GM18498 (cell line): Measurements from ENCODE around the gene ZC2HC1C.

Experiments
- ATAC-seq: cut with Tn5 transposase; IDR thresholded peaks from one replicate; pipeline ENCODE4 v1.9.1; 2021; ENCODE audit warnings: mild to moderate bottlenecking, moderate library complexity; ENCODE audit not compliant: unreplicated experiment

The ZC2HC1C gene, protein sequence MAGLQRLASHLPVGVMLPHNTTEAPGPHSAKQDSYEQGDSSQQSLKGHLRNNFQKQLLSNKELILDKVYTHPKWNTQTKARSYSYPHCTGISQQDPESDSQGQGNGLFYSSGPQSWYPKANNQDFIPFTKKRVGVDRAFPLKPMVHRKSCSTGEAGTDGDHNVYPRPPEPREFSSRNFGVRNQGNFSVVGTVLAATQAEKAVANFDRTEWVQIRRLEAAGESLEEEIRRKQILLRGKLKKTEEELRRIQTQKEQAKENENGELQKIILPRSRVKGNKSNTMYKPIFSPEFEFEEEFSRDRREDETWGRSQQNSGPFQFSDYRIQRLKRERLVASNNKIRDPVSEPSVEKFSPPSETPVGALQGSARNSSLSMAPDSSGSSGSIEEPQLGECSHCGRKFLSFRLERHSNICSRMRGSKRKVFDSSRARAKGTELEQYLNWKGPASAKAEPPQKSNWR

DNA sequence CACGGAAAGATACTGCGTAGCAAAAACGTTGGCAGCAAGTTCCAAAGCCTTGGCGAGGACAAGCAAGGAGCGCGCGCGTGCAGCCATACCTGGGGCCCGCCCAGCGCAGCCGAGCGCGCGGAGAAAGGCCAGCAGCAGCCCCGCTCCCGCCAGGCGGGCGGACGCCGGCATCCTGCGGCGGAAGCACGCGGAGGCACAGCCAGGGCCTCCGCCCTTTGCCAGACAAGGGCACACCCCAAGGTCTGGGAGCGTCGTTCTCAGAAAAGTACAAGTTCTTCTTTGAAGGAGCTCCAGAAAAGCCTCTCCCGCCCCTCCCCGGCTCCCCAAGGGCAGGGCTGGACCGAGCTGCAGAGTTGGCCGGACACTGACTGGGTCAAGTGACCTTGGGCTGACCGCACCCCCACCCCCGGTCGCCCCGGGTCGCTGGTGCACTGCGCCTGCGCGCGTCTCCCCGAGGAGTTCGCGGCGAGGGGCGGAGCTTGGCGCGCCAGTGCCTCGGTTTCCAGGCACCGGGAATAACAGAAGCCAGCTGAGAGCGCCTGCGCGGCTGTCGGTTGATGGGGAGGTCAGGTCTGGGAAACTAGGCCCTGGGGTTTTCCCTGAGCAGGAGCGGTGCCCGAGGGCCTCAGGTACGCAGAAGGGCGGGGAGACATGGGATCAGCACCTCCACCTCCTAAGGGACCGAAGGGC lies at the start of gene ZC2HC1C:
Gene ZC2HC1C, plus strand, starts transcription at position 521 of the 690 bp plus-strand sequence. CDS start 933 bp downstream, outside the sequence.
- peak; percentile 69 for ATAC-seq

DNA sequence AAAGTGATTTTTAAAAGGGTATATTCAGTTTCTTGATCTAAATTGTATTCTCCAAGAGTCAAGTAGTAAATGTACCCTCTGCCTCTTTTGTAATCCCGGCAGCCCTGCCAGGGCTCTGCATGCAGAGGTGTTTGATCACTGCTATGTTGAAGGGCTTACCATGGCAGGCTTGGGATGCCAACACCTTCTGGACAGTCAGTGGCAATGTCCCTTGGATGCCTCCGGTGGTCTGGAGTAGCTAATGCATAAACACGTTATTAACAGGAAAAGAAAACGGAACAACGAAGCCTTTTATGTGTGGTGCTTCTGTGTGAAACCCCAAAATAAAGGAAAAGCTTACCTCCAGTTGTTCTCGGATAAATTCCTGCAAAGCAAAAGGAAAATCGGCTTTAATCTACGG lies 46.8 kb upstream of the ZC2HC1C start:
- ATAC-seq = no peak

DNA sequence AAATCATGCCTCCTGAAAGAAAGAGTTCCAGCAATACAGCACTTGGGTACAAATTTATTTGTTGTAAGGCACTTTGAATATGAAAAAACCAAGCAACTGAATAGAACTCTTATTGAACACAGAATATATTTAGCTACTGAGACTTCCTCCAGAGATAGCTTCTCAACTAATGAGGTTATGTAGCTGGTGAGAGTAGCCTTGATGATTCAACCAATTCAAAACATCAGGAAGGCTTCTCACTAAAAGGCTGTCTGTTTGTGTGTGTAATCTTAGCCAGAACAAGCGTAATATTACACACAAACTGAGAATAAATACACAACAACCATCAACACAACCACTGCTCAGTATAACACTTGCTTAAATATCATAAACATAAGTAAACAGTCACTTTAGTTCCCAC lies 46.3 kb upstream of the ZC2HC1C start:
- no peak for ATAC-seq

DNA sequence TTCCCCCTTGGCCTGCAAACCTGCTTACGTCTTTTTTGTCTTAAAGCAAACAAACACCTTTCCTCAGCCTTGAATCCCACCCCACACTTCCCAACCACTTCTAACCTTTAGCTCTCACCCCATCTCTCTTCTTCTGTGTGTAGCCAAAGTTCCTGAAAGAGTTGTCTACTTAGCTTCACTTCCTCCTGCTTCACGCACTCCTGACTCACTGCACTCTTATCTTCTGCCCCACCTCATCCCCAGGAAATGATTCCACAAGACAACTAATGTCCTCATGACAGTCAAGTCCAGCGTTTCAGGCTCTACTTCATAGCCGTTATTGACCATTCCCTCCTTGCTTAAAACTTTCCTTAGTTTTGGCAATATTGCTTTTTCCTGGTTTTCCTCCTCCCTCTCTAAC lies 44.4 kb upstream of the ZC2HC1C start:
- no peak for ATAC-seq

DNA sequence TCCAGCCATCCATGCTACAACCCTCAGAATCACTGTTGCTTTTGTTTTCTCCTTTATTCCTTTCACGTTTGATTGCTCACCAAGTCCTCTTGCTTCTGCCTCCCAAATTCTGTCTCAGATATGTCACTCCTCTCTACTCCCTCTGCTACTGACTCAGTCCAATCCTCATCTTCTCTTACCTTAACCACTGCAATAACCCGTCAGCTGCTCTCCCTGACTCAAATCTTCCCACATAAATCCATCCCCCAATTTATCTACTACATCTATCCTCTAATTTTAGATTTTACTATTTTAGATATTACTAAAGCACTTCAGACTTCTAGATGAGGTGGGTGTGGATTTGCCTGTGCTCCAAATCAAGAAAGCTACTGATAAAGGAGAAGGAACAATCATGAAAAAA lies 43.6 kb upstream of the ZC2HC1C start:
- ATAC-seq = no peak

DNA sequence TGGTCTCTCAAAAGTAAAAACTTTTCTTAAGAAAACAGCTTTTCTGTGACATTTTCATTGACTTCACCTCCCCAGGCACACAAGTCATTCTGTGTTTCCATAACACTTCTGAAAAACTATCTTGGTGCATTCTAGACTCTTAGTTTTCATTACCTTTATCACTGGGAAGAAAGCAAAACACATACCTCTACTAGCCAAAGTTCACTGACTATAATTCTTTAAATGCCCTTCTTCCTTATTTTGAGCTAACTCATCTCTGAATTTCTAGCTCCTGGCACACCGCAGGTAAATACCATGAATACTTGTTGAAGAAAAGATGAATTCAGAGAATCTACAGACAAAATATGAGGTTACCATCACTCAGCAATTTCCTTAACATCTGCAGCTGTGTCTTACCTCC lies 39.3 kb upstream of the ZC2HC1C start:
- ATAC-seq = no peak

DNA sequence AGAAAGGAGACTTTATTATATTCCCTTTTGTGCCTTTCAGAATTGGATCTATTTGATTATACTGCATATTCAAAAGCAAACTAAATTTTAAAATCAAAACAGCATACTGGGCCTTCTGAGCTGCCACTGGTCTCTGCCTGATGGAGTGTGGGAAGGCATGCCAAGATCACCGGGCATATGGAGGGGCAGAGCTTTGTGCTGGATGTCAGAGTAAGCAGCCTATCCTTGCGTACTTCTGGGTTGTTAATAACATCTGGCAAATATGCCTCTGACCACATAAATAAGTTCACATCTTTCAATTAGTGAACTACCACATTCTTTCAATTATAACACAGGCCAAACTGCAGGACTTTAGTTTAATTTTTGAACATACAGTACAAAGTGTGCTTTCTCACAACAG lies 36.5 kb upstream of the ZC2HC1C start:
- ATAC-seq = no peak

DNA sequence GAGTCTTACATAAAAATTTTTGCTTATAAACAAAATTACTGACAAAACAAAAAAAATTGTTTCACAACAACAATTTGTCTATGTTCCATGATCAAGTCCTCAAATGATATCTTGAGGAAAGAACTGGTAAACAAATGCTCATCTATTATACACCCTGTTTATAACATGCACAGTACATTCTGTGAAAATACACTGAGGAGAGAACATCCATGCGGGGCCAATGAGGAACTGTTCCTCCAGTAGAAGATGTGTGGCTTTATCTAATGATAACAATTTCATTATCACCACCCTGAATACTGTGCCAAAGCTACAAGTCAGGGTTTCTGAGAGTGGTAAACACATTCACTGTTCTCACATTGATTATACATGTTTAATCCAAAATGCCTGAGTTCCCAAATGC lies 28.9 kb upstream of the ZC2HC1C start:
- ATAC-seq = no peak

DNA sequence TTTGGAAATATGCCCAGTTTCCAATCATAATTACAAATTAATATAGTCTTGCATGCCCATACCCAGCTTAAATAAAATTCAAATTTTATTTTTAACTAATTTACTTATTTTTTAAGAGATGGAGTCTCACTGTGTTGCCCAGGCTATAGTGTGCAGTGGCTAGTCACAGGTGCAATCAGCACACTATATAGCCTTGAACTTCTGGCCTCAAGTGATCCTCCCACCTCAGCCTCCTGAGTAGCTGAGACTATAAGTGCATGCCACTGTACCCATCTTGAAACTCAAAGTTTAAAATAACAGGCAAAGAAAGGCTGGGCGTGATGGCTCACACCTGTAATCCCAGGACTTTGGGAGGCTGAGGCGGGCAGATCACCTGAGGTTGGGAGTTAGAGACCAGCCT lies 28.5 kb upstream of the ZC2HC1C start:
- ATAC-seq = no peak

DNA sequence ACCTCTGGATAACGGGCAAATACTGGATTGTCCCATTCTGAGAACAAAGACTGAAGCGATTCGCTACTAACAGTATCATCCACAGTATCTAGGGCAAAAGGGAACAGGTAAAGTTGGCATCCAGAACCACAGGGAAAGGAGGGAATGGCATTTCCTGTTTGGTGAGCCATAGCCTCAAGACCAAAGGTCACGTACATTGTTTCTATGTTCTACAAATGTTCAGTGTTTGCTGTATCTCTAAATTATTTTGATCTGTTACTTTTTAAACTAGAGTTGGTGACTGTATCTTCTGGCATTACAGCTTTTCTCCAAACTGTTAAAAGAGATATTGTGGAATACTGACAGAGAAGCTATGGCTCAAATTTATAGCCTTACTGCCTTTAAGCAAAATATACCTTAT lies 27.8 kb upstream of the ZC2HC1C start:
- ATAC-seq = no peak

DNA sequence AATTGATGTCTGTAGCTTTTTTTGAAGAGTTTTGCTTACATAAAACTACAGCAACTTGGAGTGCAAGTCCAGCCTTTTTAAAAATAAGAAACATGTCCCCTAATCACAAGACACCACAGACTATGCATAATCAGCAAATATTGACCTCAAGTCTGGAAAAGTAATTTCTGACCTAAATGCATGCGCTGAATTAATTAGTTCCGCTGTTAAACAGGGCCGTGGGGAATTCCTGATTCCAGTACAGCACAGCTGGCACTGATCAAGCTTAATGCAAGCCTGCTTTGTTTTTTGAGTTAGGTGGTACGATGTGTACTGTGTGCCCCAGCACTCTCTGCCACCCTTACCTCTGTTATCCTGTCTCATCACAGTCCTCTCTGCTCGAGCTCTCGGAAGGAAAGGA lies 27.4 kb upstream of the ZC2HC1C start:
- ATAC-seq = no peak

DNA sequence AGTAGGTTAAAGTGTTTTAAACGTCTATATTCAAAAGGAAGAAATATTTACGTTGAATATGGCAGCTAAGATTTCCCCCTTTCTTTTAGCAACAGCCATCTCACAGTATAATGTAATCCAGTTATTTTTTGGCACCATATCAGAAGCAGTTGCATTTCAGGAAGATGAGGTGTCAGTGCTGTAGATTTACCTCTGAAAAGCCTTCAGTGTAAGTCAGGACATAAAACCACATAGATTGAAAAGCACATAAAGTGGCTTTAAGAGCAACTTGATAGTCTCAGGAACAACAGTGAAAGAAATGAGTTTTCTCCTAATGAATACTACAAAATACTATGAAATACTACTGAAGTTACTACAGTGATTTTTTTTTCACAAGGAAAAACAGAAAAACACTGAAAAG lies 25.1 kb upstream of the ZC2HC1C start:
- ATAC-seq = no peak

DNA sequence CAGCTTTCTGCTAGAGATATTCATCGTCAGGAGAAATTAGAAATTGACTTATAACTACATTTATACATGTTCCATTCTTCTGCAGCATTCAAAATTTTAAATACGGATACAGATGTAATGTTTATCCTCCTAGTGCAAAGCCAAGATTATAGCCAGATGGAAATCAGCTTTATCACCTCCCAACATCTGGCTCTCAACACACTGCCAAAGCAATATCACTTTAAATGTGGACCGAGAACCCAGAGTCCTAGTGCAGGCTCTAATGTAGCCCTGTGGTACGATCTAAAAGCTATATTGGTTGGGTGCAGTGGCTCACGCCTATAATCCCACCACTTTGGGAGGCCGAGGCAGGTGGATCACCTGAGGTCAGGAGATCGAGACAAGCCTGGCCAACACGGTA lies 24.7 kb upstream of the ZC2HC1C start:
- ATAC-seq = no peak

DNA sequence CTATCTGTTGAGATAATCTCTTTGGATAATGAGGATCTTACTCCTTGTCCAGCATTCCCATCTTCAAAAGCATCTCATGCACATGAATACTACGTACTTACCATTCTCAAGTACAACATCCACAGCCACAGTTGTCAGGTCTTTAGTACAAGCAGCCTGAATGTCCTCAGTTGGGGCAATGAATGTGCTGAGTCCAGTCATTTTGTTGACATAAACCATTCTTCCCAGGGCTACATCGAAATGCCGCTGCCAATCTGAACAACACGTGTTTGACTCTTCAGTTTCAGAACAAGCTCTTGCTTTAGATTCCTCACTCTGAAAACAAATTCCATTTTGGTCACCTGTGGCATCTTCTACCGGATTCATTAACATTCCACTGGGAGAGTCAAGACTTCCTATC lies 23.2 kb upstream of the ZC2HC1C start:
- ATAC-seq = no peak

DNA sequence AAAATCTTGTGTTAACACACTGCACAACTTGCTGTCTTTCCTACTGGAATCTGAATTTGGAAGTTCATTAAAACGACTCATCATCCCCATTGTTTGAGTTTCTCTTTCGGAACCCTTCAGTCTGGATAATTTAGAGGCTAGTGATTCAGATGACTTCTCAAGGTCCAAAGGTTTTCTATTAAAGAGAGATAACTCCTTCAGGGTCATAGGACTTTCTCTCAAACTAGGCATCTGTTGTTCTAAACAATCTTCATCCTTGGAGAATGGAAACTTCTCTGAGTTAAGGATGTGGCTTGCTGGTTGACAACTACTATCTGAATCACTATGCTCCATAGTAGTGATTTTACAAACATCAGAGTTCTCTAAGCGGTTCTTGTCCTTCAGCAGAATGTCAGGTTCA lies 22.5 kb upstream of the ZC2HC1C start:
- no peak for ATAC-seq

DNA sequence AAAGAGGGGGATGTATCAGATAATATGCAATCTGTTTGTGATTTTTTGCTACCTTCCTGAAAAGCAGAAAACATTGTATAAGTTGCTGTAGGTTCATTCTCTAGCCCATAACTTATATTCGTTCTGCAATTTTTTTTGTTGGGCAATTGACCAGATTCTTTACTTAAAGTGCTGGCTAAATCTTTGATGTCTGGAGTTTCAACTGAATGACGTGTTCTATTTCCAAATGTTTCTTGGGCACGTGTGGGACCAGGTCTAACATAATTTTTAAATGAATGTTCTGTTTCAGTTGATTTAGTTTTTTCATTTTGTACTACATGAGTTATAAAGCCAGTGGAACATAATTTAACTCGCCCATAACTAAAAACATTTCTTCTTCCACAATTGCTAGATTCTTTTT lies 21.9 kb upstream of the ZC2HC1C start:
- no peak for ATAC-seq

DNA sequence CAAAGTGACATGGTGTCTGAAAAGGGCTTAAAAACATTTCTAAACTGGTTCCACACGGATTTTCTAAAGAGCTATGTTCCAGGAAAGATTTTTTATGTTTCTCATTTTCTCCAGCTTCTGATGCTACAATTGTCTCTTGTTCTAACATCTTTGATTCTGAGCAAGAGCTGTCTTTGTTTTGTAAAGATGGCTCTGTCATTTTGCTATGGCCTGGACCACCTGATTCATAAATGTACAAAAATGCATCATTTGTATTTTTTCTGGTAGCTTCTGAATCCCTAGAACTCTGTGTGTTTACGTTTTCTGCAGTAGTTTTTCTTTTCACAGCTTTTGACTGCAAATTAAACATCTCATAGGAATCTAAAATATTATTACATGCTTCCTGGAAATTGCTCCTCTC lies 21.3 kb upstream of the ZC2HC1C start:
- ATAC-seq = no peak

DNA sequence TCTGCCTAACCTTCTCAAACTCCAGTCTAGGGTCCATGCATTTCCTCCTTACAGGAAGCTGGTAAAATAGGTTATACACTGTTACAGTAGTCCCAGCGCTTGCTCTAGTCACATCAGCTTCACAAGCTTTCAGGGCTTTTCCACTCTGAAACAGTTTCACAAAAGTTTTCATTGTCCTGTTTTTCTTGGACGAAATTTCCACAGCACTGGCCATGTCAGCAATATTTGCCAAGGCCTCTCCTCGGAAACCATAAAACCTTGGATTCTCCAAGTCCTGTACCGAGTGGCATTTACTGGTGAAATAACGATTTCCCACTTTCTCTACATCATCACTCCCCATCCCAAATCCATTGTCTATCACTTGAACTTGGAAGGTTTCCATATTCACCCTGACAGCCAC lies 20.3 kb upstream of the ZC2HC1C start:
- ATAC-seq = no peak

DNA sequence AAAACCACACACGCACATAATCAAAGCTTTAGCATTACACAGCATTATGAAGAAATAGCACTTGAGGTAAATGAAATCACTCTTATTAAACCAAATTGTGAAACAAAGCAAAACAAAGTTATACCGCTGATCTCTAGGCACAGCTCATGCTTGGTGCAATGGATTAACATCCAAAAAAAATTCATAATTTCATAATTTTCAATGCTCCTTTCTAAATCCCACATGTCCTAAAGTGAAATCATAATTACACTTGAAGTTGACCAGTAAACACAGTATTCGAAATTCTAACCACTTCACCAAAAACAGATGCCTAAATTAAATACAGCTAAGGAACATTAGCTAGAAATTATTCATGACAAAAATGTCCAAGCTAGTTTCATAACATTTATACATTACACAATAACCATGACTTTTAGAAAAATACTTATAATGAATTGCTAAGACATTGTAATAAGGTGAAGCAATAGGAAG lies 19.7 kb upstream of the ZC2HC1C start:
- ATAC-seq = no peak

DNA sequence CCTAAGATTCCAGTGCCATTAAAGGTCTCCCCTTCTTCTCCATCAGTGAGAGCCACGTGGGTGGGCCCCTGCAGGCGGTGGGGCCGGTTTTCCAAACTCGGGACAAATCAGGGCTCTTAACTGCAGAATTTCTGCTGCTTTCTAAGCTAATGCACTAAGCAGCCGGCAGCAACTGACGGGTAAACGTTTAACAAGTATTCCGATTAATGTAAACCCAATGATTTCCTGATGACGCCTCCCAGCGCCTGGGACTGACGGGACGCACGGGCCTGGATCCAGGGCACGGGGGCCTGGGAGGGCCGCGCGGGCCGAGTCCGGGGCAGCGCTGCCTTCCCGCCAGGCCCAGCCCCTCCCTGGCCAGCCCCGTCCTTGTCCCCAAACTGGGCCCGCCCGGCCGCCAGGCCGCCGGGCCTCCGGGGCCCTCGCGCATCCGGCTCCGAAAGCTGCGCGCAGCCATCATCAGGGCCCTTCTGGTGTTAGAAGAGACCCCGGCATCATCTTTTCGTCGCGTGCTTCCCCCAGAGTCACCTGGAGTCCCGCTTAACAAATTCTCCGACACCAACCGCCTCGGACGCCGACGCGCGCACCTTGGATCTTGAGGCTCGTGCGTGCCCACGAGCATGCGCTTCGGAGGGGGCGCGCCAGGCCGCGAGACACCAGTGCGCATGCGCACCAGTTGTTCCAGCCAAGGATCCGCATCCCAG lies 18.4 kb upstream of the ZC2HC1C start, which contains the start of gene MLH3:
Gene MLH3, minus strand, starts transcription at position 616 of the 704 bp plus-strand sequence. CDS start 1,812 bp downstream, outside the sequence.
- peak; percentile 83 for ATAC-seq

DNA sequence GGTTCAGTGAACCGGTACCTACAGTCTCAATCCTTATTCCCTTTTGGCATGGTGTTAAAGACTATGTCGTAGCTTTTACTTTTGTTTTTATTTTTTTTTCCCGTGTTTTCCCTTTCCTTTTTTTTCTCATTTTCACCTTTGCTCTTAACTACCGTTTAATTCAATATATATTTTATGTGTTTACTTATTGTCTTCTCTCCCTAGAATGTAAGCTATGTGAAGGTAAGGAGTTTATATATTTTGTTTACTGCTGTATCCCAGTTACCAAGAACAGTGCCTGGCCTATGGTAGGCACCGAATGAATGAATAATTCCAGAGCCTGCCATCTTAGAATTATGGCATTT lies 17.9 kb upstream of the ZC2HC1C start:
- no peak for ATAC-seq
